ENCODE results near the gene C5AR1.
"Not testable (repeated sequence)": the region's sequence is repeated elsewhere in the genome, so short reads cannot be mapped to it uniquely, and the experiment has no call there.

C5AR1 gene

DNA sequence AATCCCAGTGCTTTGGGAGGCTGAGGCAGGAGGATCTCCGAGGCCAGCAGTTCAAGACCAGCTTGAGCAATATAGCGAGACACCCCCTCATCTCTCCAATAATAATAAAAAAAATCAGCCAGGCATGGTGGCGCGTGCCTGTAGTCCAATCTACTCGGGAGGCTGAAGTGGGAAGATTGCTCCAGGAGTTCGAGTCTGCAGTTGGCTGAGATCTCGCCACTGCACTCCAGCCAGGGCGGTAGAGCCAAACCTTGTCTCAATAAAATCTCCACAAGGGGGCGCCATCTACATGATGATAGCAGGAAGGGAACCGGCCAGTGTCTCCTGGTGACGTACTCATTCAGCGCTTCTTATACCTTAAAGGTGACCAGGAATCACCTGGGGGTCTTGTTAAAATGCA lies 13.6 kb upstream of the C5AR1 start:
- DNase-seq: peak; percentile 71

GRCh38 chr19:47300867-47301266 lies 8.8 kb upstream of the C5AR1 start:
- not testable (repeated sequence) for DNase-seq

DNA sequence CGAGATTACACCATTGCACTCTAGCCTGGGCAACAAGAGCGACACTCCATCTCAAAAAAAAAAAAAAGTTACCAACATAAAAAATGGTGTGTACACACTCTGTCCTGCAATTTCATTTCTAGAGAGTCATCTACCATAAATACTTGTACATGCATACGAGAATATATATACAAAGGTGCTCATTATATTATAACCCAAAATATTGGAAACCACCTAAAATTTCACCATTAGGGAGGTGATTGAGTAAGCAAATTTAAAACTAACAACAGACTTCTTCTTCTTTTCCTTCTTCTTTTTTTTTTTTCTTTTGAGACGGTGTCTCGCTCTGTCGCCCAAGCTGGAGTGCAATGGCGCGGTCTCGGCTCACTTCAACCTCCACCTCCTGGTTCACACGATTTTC lies 7.4 kb upstream of the C5AR1 start:
- DNase-seq: no peak

- DNase-seq: no peak
Observed at GRCh38 chr19:47303966-47304365, 5.7 kb upstream of the C5AR1 start.

DNA sequence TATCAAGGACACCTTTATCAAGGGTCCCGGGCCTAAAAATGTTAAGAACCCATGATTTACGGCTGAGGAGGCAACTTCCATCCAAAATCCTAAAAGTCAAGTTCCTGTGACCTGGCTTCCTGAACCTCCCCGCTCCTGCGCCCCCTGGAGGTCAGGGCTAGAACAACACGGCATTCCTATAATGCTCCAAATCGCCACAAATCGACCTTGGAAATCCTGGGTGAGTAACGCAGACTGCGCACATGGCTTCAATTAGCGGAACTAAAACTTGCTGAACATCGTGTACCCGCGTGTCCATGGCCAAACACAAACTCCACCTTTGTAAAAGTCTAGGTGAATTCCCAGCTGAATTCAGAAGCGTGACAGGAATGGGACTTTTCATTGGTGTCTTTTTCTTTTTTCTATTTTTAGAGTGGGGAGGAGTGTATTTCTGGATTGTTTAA lies 4.3 kb upstream of the C5AR1 start:
- DNase-seq: peak; percentile 60

DNA sequence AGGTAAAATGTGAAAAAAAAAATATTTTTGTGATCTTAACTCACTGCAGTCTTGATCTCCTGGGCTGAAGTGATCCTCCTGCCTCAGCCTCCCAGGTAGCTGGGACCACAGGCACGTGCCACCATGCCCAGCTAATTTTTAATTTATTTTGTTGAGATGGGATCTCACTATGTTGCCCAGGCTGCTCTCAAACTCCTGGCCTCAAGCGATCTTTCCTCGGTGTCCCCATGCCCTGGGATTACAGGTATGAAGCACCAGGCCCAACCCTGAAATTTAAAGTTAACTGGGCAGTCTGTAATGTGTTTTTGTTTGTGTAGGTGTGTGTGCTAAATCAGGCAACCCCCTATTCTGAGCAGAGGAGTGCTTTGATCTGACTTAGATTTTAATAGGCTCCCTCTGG lies 3.4 kb upstream of the C5AR1 start:
- no peak for DNase-seq

DNA sequence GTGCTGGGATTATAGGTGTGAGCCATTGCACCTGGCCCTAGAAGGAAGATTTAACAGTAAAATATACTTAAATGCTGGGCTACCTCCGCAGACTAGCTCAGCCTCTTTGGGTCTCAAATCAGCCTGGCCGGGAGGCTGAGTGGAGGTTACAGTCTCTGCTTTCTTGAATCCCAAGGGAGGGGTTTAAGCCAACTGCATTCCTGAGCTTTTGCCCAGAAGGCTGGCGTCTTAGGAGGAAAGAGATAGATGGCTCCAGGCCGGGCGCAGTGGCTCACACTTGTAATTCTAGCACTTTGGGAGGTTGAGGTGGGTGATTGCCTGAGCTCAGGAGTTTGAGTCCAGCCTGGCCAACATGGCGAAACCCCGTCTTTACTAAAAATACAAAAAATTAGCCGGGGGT lies 623 bp upstream of the C5AR1 start:
- DNase-seq: no peak

DNA sequence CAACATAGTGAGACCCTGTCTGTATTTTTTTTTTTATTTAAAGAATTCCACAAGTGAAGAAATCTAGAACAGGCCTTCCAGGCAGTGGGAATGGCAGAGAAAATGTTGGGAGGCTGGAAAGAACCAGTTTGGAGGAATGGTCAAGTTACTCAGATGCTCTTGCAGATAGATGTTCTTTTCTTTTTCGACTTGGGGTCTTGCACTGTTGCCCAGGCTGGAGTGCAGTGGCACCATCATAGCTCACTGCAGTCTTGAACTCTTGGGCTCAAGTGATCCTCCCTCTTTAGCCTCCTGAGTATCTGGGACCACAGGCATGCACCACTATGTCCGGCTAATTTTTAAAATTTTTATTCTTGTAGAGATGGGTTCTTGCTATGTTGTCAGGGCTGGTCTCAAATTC lies 662 bp downstream of the C5AR1 start:
- no peak for DNase-seq

DNA sequence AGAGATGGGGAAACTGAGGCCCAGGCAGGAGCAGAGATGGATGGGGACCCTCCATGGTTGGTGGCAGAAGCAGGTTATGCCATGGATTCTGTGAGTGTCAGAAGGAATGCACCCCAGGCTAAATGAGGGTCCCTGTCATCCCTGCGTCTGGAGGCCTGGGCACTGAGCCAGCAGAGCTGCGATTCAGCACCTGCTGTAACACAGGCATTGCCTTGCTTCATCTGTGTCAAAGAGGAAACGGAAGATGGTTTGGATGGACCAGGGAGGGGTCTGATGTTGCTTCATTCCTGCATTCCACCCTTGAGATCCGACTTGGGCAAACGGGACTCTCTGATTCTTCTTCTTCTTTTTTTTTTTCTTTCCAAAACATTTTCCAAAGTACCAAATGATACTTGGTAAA lies 1.2 kb downstream of the C5AR1 start:
- DNase-seq: no peak

- no peak for DNase-seq
Observed at GRCh38 chr19:47312366-47313006, 2.8 kb downstream of the C5AR1 start.

GRCh38 chr19:47313754-47314295 lies 4.2 kb downstream of the C5AR1 start:
- no peak for DNase-seq

DNA sequence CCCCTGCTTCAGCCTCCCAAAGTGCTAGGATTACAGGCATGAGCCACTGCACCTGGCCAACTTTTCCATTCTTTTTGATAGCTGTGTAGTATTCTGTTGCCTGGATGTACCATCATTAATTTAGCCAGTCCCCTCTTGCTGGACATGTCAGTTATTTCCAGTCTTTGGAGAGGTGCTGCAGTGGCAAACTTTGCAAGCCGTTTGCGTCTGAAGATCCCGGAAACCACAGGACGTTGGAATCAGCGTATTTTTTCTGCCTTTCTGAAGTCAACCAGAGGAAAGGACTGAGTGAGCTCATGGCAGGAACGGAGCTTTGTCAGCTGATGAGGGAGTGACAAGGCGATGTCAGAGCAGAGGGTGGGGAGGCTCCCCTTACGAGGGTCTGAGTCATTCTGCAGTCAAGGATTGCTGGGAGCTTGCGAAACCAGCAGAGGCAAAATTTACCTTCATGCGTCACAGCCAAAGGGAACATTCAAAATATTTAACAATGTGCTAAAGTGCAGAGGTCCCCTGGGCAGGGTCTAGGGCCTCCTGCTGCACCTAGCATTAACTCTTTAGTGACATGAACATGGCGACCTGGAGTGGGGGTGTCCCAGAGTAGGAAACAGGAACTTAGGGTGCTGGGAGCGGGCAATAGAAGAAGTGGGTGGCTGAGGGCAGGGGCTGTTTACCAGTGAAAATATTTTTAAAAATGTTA lies 5.6 kb downstream of the C5AR1 start:
- DNase-seq: peak; percentile 14

DNA sequence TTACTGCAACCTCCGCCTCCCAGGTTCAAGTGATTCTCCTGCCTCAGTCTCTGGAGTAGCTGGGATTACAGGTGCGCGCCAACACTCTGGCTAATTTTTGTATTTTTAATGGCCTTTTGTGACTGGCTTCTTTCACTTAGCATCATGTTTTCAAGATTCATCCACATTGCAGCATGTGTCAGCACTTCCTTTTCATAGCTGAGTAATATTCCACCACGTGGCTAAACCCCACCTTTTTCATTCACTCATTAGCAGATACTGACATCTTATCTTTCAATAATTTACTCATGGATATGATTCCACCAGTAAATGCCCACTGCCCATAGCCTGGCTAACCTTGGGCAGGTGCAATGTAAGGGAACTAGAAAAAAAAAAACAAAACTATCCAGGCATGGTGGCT lies 6.9 kb downstream of the C5AR1 start:
- DNase-seq: no peak

- DNase-seq: no peak
Observed at GRCh38 chr19:47319923-47320871, 10.5 kb downstream of the C5AR1 start.

DNA sequence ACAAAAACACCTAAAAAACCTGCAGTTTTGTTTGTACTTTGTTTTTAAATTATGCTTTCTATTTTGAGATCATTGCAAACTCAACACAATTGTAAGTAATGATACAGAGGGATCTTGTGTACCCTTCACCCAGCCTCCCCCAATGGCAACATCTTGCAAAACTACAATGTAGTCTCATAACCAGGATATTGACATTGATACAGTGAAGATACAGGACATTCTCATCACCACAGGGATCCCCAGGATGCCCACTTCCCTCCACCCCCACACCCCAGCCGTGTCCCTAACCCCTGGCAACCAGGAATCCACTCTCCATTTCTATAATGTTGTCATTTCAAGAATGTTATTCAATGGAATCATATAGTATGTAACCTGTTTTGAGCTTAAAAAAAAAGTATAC lies 12.0 kb downstream of the C5AR1 start:
- no peak for DNase-seq

GRCh38 chr19:47322058-47322457 lies 12.4 kb downstream of the C5AR1 start:
- DNase-seq: no peak

DNA sequence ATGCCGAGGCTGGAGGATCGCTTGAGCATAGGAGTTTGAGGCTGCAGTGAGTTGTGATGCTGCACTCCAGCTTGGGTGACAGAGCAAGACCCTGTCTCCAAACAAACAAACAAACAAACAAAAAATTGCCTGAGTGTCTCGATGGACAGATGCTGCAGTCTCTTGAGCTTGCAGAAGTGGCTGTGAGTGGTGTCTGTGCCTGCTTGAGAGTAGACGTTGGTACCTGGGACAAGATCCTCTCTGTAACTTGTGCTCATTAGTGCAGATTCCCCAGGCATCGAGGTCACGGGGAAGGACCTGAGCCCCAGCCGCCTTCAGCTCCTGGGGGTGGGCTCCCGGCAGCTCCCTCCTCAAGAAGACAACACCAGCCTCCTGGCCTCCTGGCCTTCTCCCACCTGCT lies 13.7 kb downstream of the C5AR1 start:
- no peak for DNase-seq

DNA sequence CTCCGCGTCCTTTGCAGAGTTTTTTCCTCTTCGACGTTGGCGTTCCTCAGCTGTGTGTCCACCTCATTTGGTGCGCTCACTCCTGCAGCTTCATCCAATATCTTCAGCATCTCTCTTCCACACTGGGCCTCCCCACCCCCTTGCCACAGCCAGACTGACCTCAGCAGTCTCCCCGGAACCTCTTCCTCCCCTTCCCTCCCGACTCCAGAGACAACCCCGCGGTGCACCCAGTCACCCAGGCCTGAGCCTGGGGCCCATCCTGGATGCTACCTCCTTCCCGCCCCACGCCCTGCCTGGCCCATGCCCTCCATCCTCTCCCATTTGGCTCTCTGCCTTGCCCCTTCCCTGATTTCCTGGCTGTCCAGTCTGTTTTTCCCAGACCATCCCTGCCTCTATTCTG lies 14.2 kb downstream of the C5AR1 start:
- DNase-seq: no peak

- no peak for DNase-seq
Observed at GRCh38 chr19:47324502-47324901, 14.8 kb downstream of the C5AR1 start.

- no peak for DNase-seq
Observed at GRCh38 chr19:47330466-47330869, 20.8 kb downstream of the C5AR1 start.

DNA sequence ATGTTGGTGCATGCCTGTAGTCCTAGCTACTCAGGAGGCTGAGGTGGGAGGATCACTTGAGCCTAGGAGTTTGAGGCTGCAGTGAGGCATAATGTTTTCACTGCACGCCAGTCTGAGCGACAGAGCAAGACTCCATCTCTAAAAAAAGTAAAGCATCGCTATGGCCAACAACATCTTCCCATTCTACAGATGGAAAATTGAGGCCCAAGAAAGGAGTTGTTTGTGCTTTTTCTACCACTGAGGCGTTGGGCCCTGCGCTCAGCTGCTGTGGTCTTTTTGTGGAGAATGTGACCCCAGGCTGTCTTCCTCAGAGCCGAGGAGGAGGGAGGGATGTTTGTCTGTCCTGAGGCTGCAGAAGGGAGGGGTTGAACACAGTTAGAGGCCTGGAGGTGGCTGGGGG lies 21.8 kb downstream of the C5AR1 start:
- no peak for DNase-seq

DNA sequence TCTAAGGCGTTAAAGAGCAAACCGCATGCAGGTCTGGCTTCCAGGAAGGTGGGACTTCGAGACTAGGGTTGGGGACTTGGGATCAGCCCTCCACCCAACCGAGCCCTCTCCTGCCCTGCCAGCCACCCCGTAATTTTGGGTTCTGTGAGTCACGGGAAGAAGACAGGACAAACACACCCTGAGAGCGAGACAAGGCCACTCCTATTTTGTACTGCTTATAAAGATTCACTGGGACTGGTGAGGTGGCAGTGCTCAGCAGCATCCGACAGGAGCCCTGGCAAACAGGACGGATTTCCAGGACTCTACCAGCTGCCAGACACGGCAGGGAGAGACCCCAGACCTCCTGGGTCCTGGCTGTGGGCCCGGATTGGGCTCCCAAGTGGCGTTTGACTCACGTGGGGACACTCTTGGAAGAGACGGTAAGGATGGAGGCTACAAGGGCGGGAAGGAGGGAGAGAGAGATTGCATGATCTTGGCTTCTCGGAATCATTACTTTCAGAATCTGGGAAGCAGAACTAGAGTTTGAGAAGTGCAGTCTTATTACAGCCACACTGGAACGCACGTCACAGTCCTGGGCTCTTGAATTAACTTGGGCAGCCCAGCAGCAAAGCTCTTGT lies 22.4 kb downstream of the C5AR1 start, which contains the start of gene C5AR2:
TSS of gene C5AR2 (plus strand) at position 245 of the 617 bp plus-strand sequence. CDS start 8,625 bp downstream, outside the sequence.
- DNase-seq: no peak

All from activated naive CD4-positive, alpha-beta T cell treated with Interleukin-2 at 50 U/mL for 16 hours (primary cell).